SK-N-SH (cell line): Measurements from ENCODE around the gene KCNQ5.

Source experiments
- CHD2 ChIP-seq: fragments of 150-350 bp; IDR thresholded peaks from 2 replicates; pipeline ENCODE4 v1.6.1; 2018; ENCODE audit warnings: low read length; ENCODE audit not compliant: partially characterized antibody
- CTCF ChIP-seq: fragments of 200-600 bp; sonication (generic); IDR thresholded peaks from 2 replicates; pipeline ENCODE4 v1.6.1; 2017; ENCODE audit warnings: antibody characterized with exemption, mild to moderate bottlenecking, moderate library complexity
- EP300 ChIP-seq, 2 experiments: IDR thresholded peaks; 2 replicates each; pipeline versions ENCODE4 v1.4.0 to v1.6.1; 2012; ENCODE audit warnings: borderline replicate concordance in 1 of 2, low read depth in 1 of 2, low read length in 1 of 2
- GABPA ChIP-seq: IDR thresholded peaks from 2 replicates; pipeline ENCODE4 v1.4.0; 2012; ENCODE audit warnings: low read depth, mild to moderate bottlenecking
- NRF1 ChIP-seq: IDR thresholded peaks from 2 replicates; pipeline ENCODE4 v1.6.1; 2012; ENCODE audit warnings: low read depth, mild to moderate bottlenecking, low read length
- POLR2AphosphoS5 ChIP-seq: IDR thresholded peaks from 2 replicates; pipeline ENCODE4 v1.6.1; 2012; ENCODE audit warnings: low read depth, low read length
- RAD21 ChIP-seq: IDR thresholded peaks from 2 replicates; pipeline ENCODE4 v1.6.1; 2012; ENCODE audit warnings: mild to moderate bottlenecking, low read length
- REST ChIP-seq: IDR thresholded peaks from 2 replicates; pipeline ENCODE4 v1.6.1; 2012; ENCODE audit warnings: mild to moderate bottlenecking, low read depth, low read length, moderate library complexity
- TAF1 ChIP-seq: IDR thresholded peaks from 2 replicates; pipeline ENCODE4 v1.6.1; 2012; ENCODE audit warnings: low read depth, mild to moderate bottlenecking, low read length, moderate library complexity, borderline replicate concordance
- TCF12 ChIP-seq: IDR thresholded peaks from 2 replicates; pipeline ENCODE4 v1.4.0; 2012

GRCh38 chr6:73182021-73182607 is 560.2 kb downstream of the KCNQ5 start:
- no peak for TF ChIP-seq RAD21
- TF ChIP-seq TAF1: no peak
- no peak for TF ChIP-seq REST
- TF ChIP-seq CTCF: no peak
- no peak for TF ChIP-seq NRF1
- no peak for TF ChIP-seq TCF12
- TF ChIP-seq POLR2AphosphoS5: no peak
- TF ChIP-seq GABPA: no peak
- no peak for TF ChIP-seq EP300 (IDR thresholded peaks at IDR 0.05; ENCODE audit: borderline replicate concordance in 1 of 2, low read depth in 1 of 2, low read length in 1 of 2)
- TF ChIP-seq CHD2: no peak
